ENCODE results near the gene KCNMA1. TPM values are rescaled to one million over a fixed set of nuclear protein-coding genes. Genes with fewer than 3 reads are reported as not detected.

The KCNMA1 gene
- total RNA-seq, 1 experiment from 2014 or later, result 0.49 TPM

- H3K79me2 ChIP-seq (ENCODE audit: insufficient read depth, low read length), result no peaks in the 10 kb centered on the region
- intact Hi-C loops (cut with micrococcal nuclease), result no loop called here
- H3K27me3 ChIP-seq (ENCODE audit: insufficient read depth, low read length), result no peaks in the 10 kb centered on the region
- H2AFZ ChIP-seq (ENCODE audit: low read depth, low read length, poor library complexity, severe bottlenecking), result peak overlapping the region; percentile 43
- POLR2A ChIA-PET, result no interaction called here
- peaks cover 3 to 15% of the 10 kb centered on the region in 2 experiments; a peak in 2 of 4 replicates for H3K4me1 ChIP-seq (ENCODE audit: control insufficient read depth in 1 of 2, insufficient read depth in 2 of 2, low read length in 2 of 2)
- DNase-seq (ENCODE audit: low read depth, low spot score), result no peak
- CTCF ChIA-PET, result interaction anchor here (0.8 kb wide), 1 partner anchor 83 kb away, joined by 3 read pairs; no protein-coding TSS in a partner anchor
- RAD21 ChIA-PET (ENCODE audit: low non-redundant PET in 1 of 2, low total read pairs in 2 of 2, uncharacterized antibody in 2 of 2, unreplicated experiment in 2 of 2), result no interaction called here
- H3K9ac ChIP-seq (ENCODE audit: low read length), result no peak overlapping the region
- TF ChIP-seq JUND (IDR thresholded peaks at IDR 0.05) (0 out of 2 replicates have a peak, but pooled peaks have one; percentile 28), SP1 (IDR thresholded peaks at IDR 0.05; ENCODE audit: low read depth) (0 out of 2 replicates have a peak, but pooled peaks have one; percentile 11)
- TF ChIP-seq, protein P1, sequence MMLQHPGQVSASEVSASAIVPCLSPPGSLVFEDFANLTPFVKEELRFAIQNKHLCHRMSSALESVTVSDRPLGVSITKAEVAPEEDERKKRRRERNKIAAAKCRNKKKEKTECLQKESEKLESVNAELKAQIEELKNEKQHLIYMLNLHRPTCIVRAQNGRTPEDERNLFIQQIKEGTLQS (IDR thresholded peaks at IDR 0.05), result no peak
- no peaks in the 10 kb centered on the region for H3K9me2 ChIP-seq (ENCODE audit: insufficient read depth)
- H3K4me3 ChIP-seq (replicated peaks in 1 of 2; ENCODE audit: low read depth in 1 of 2, low read length in 2 of 2), result no peak overlapping the region
- no peak for ATAC-seq
- no peak overlapping the region for H3K27ac ChIP-seq (ENCODE audit: low read depth, low read length)
- H3K36me3 ChIP-seq (ENCODE audit: control insufficient read depth in 1 of 2, insufficient read depth in 2 of 2, low read length in 2 of 2), result no peaks in the 10 kb centered on the region
- no peaks in the 10 kb centered on the region for H4K20me1 ChIP-seq (ENCODE audit: insufficient read depth)
- H3K4me2 ChIP-seq (ENCODE audit: low read length), result peak overlapping the region; percentile 16
- H3K9me3 ChIP-seq (ENCODE audit: control insufficient read depth in 1 of 2, insufficient read depth in 1 of 2, low read depth in 1 of 2, low read length in 2 of 2), result no peaks in the 10 kb centered on the region
- BruUV-seq (replicated peaks), result no TSS peak
These were observed 8.5 kb downstream of the KCNMA1 start for GRCh38 chr10:77628906-77629730.

DNA sequence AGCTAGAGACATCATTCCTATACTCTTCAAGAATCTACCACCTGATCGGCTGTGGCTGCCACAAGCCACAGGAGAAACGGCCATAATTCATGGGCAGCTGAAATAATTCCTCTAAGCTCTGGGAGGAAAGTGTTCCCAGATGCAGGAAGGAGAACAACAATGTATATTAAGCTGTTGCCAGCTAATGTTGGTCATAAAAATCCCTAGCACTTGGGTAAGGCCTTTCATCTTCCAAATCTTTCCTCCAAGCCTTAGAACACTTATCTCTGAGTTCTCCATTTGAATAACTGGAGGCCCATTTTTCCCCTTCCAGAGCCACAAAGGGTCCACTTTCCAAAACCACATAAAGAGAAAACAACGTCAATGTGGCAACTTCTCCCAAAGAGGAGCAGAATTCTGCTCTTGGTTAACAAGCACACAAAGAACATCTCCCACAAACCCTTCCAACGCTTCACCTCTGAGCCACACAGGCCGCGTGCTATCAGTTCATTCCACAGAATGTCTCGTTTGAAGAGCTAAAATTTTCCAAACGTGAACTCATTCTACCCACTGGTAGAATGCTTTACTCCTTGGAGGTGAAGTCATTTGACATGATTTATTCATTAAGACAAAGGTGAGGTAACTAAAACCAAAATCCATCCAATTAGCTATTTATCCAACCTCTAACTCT, 11.2 kb downstream of the KCNMA1 start:
- Histone ChIP-seq H2AFZ (ENCODE audit: low read depth, low read length, poor library complexity, severe bottlenecking) (no peak overlapping the region), H3K4me3 (replicated peaks in 1 of 2; ENCODE audit: low read depth in 1 of 2, low read length in 2 of 2) (no peak overlapping the region), H3K36me3 (ENCODE audit: control insufficient read depth in 1 of 2, insufficient read depth in 2 of 2, low read length in 2 of 2) (no peaks in the 10 kb centered on the region), H3K27ac (ENCODE audit: low read depth, low read length) (no peak overlapping the region), H3K9me2 (ENCODE audit: insufficient read depth) (no peaks in the 10 kb centered on the region), H3K27me3 (ENCODE audit: insufficient read depth, low read length) (no peaks in the 10 kb centered on the region), H3K4me1 (ENCODE audit: control insufficient read depth in 1 of 2, insufficient read depth in 2 of 2, low read length in 2 of 2) (peaks cover 3 to 15% of the 10 kb centered on the region in 2 experiments; a peak in 2 of 4 replicates), H3K4me2 (ENCODE audit: low read length) (no peak overlapping the region), H3K9ac (ENCODE audit: low read length) (no peak overlapping the region), H3K9me3 (ENCODE audit: control insufficient read depth in 1 of 2, insufficient read depth in 1 of 2, low read depth in 1 of 2, low read length in 2 of 2) (no peaks in the 10 kb centered on the region), H4K20me1 (ENCODE audit: insufficient read depth) (no peaks in the 10 kb centered on the region), H3K79me2 (ENCODE audit: insufficient read depth, low read length) (no peaks in the 10 kb centered on the region)
- intact Hi-C loops (cut with micrococcal nuclease), result no loop called here
- DNase-seq (ENCODE audit: low read depth, low spot score) (no peak), ATAC-seq (no peak)
- CTCF ChIA-PET, result no interaction called here
- RAD21 ChIA-PET (ENCODE audit: low non-redundant PET in 1 of 2, low total read pairs in 2 of 2, uncharacterized antibody in 2 of 2, unreplicated experiment in 2 of 2), result no interaction called here
- BruUV-seq (replicated peaks), result no TSS peak
- POLR2A ChIA-PET, result no interaction called here
- no peak for TF ChIP-seq ZBTB33 (IDR thresholded peaks at IDR 0.05; ENCODE audit: extremely low read depth, insufficient replicate concordance, low read length)
- no peak for TF ChIP-seq POLR2AphosphoS5 (IDR thresholded peaks at IDR 0.05; ENCODE audit: low read depth, low read length)
- no peak for TF ChIP-seq TCF7L2 (IDR thresholded peaks at IDR 0.05; ENCODE audit: borderline replicate concordance, extremely low read depth, insufficient read depth, insufficient read length)
- no peak for TF ChIP-seq FOSL1 (IDR thresholded peaks at IDR 0.05; ENCODE audit: low read depth)
- TF ChIP-seq YY1 (IDR thresholded peaks at IDR 0.05; ENCODE audit: extremely low read depth, insufficient replicate concordance, low read depth, low read length), result no peak
- no peak for TF ChIP-seq EZH2phosphoT487 (IDR thresholded peaks at IDR 0.05; ENCODE audit: borderline replicate concordance)
- TF ChIP-seq, protein P2, sequence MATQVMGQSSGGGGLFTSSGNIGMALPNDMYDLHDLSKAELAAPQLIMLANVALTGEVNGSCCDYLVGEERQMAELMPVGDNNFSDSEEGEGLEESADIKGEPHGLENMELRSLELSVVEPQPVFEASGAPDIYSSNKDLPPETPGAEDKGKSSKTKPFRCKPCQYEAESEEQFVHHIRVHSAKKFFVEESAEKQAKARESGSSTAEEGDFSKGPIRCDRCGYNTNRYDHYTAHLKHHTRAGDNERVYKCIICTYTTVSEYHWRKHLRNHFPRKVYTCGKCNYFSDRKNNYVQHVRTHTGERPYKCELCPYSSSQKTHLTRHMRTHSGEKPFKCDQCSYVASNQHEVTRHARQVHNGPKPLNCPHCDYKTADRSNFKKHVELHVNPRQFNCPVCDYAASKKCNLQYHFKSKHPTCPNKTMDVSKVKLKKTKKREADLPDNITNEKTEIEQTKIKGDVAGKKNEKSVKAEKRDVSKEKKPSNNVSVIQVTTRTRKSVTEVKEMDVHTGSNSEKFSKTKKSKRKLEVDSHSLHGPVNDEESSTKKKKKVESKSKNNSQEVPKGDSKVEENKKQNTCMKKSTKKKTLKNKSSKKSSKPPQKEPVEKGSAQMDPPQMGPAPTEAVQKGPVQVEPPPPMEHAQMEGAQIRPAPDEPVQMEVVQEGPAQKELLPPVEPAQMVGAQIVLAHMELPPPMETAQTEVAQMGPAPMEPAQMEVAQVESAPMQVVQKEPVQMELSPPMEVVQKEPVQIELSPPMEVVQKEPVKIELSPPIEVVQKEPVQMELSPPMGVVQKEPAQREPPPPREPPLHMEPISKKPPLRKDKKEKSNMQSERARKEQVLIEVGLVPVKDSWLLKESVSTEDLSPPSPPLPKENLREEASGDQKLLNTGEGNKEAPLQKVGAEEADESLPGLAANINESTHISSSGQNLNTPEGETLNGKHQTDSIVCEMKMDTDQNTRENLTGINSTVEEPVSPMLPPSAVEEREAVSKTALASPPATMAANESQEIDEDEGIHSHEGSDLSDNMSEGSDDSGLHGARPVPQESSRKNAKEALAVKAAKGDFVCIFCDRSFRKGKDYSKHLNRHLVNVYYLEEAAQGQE (IDR thresholded peaks at IDR 0.05; ENCODE audit: low read depth), result no peak
- no peak for TF ChIP-seq SP1 (IDR thresholded peaks at IDR 0.05; ENCODE audit: low read depth)
- TF ChIP-seq ELF1 (IDR thresholded peaks at IDR 0.05; ENCODE audit: borderline replicate concordance, low read depth), result no peak
- no peak for TF ChIP-seq POLR2A (IDR thresholded peaks at IDR 0.05; ENCODE audit: borderline replicate concordance, extremely low read depth, insufficient read depth, insufficient read length)

All from HCT116 (cell line).